LNCAP (cell line): ENCODE results near the gene HUNK.

Experiments used
- TF ChIP-seq, protein P1 (sequence below): fragments of 450-650 bp; IDR thresholded peaks from 2 replicates; pipeline ENCODE4 v1.5.1; 2017; ENCODE audit warnings: mild to moderate bottlenecking

HUNK gene

DNA sequence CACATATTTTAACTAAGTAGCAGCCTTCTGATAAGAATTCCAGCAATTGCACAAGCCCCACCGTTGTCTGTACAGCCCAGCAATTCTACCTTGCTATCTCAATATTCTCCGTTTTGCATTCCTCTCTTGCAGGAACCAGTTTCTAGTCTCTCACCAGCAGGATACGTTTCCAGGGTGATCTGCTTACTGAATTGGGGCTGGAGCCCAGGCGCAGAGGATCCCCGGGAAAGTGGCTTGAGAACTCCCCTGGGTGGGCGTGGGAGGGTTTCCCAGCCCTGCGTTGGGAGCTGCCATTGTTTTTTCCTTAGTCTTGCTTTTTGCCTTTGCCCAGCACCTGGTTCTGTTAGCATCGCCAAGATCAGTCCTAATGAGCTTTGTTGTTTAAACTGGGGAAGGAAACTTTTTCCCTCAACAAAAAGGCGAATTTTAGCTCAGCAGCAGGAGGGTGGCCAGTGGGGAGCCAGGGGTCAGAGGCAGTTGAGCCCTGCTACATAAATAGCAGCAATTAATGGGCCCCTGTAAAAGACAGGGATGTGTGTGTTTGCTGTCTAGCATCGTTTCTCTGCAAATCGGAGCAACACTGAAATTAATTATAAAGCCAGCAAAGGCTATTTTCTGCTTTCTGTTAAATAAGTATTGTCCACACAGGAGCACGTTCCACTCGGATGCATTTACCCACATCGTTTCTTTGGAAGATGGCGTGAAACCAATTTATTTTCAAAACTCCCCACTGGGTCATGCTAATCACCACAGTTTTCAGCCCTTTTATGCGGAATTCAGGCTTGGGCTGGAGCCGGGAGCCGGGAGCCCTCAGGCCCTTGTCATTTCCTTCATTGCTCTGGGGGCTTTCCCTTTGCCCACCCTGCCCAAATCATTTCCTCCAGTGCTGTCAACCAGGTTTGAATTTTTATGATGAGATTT lies 36.6 kb downstream of the HUNK start:
- TF ChIP-seq, protein P1, sequence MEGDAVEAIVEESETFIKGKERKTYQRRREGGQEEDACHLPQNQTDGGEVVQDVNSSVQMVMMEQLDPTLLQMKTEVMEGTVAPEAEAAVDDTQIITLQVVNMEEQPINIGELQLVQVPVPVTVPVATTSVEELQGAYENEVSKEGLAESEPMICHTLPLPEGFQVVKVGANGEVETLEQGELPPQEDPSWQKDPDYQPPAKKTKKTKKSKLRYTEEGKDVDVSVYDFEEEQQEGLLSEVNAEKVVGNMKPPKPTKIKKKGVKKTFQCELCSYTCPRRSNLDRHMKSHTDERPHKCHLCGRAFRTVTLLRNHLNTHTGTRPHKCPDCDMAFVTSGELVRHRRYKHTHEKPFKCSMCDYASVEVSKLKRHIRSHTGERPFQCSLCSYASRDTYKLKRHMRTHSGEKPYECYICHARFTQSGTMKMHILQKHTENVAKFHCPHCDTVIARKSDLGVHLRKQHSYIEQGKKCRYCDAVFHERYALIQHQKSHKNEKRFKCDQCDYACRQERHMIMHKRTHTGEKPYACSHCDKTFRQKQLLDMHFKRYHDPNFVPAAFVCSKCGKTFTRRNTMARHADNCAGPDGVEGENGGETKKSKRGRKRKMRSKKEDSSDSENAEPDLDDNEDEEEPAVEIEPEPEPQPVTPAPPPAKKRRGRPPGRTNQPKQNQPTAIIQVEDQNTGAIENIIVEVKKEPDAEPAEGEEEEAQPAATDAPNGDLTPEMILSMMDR = no peak

DNA sequence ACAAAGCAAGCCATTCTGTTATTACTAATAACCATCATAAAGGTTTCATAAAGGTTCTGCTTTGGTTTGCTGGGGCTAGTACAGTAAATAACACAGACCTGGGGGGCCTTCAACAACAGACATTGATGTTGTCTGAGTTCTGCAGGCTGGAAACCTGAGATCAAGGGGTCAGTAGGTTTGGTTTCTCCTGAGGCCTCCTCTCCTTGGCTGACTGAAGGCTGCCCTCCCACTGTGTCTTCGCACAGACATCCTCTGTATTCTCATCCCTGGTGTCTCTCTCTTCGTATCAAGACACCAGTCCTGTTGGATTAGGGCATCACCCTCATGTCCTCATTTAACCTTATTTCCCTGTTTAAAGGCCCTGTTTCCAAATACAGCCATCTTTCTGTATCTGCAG lies 37.3 kb downstream of the HUNK start:
- TF ChIP-seq, protein P1 = no peak

DNA sequence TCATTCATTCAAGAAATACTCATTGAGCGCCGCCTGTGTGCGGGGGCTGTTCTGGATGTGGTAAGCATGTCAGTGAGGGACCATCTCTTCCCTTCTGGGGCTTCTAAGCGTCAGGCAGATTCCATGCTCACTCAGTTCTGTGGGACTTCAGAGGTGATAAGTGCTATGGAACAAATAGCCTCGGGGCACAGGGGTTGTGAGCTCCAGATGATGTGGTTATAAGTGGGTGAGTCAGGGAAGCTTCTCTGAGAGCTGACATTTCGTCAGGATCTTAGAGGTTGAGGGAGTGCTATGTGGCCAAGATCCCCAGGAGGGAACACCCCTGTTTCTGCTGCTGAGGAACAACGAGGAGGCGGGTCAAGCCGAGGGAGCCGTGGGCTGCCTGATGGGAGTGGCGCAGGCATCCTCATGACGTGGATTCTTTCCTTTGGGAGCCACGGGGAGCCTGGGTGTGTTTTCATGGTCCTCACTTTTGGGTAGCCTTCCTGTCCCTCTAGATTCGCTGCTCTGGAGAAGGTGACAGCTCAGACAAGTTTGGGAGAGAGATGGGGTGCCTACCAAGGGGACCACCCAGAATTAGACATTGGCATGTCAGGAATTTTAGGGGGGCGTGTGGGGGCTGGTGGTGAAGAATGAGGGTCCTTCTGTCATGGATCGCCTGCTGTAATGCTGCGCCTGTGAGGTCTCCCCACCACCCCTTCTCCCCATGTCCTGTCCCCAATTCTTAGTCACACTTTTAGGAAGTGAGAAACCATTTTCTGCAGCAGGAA lies 38.5 kb downstream of the HUNK start:
- TF ChIP-seq, protein P1 = no peak

DNA sequence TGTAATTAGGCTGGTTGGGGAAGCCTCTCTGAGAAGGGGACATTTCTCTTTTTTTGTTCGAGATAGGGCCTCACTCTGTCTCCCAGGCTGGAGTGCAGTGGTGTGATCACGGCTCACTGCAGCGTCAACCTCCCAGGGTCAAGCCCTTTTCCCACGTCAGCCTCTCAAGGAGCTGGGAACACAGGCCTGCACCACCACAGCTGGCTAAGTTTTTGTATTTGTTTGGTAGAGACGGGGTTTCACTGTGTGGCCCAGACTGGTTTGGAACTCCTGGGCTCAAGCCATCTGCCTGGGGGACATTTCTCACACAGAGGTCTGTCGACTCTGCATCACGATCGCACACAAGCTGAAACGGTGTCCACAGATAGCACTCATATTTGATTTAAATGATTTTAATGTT lies 39.7 kb downstream of the HUNK start:
- TF ChIP-seq, protein P1 = no peak

DNA sequence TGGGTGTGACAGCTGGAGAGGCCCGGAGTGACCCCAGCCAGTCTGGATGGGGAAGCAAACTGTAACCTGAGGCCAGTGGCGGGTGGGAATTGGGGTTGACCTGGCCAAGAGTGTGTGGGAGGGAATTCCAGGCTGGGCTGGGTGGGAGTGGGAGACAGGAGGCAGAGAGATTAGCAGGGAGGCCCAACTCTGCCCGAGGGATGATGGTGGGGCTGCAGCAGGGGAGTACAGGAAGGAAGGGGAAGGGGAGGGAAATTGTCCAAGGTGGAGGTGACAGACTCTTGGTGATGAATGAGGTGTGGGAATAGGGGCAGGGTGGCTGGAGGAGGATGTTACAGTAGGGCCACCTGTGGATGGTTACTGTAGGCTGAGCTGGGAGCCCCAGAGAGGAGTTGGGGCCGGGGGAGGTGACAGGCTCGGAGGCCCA lies 40.4 kb downstream of the HUNK start:
- TF ChIP-seq, protein P1 = no peak

DNA sequence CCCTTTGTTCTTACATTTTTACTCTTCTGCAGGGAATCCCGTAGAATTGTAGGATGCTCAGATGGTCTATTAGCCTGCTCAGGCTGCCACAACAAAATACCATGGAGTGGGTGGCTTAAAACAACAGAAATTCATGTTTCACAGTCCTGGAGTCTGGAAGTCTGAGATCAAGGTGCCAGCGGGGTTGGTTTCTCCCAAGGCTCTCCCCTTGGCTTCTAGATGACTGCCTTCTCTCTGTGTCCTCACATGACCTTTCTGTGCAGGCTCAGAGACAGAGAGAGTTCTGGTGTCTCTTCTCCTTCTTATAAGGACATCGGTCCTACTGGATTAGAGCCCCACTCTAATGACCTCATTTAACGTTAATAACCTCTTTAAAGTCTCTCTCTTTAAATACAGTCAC lies 41.7 kb downstream of the HUNK start:
- TF ChIP-seq, protein P1 = no peak

DNA sequence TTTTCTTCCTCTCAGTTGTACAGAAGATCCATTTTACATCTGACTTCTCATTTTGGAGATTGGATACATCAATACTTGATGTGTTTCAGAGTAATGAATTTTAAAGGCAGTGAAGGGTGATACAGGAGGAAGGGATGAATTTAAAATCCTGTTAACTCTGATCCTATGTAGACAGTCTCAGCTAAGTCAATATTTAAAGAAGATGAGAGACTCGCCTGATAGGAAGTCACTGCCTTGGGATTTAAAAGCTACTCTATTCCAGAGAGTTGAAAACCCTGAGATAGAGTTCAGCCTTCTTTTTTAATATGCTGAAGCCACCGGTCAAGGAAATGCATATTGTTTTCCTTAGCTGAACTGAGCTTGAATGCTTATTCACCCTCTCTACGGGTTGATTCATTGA lies 42.7 kb downstream of the HUNK start:
- TF ChIP-seq, protein P1 = no peak
